ENCODE data around the gene ZNF143. TPM values are rescaled to one million over a fixed set of nuclear protein-coding genes. Genes with fewer than 3 reads are reported as not detected.
"Not testable (repeated sequence)": the region's sequence is repeated elsewhere in the genome, so short reads cannot be mapped to it uniquely, and the experiment has no call there.

ZNF143 gene
- total RNA-seq, 4 donors from 2014 or later = 33.3 to 42.6 (median 36.9) TPM

GRCh38 chr11:9506489-9507276, 45.9 kb downstream of the ZNF143 start:
- intact Hi-C loops (cut with DNase I; ENCODE audit: low total_unique reads) (loop anchor here (1.0 to 10.0 kb wide), 4 partner anchors 62 to 491 kb away; no protein-coding TSS in a partner anchor), in situ Hi-C loops (cut with MboI; ENCODE audit: low sequenced_read_pairs in 4 of 4) (loop anchor here (25.0 kb wide), 1 partner anchor 344 kb away; no protein-coding TSS in a partner anchor)
- Histone ChIP-seq H3K36me3 (peaks cover 0 to 22% of the 10 kb centered on the region in 2 donors), H3K4me3 (no peak overlapping the region), H3K4me1 (peaks cover 3 to 4% of the 10 kb centered on the region in 2 donors), H3K27ac (no peak overlapping the region), H3K9me3 (no peaks in the 10 kb centered on the region), H3K27me3 (no peaks in the 10 kb centered on the region)
- TF ChIP-seq, protein P1, sequence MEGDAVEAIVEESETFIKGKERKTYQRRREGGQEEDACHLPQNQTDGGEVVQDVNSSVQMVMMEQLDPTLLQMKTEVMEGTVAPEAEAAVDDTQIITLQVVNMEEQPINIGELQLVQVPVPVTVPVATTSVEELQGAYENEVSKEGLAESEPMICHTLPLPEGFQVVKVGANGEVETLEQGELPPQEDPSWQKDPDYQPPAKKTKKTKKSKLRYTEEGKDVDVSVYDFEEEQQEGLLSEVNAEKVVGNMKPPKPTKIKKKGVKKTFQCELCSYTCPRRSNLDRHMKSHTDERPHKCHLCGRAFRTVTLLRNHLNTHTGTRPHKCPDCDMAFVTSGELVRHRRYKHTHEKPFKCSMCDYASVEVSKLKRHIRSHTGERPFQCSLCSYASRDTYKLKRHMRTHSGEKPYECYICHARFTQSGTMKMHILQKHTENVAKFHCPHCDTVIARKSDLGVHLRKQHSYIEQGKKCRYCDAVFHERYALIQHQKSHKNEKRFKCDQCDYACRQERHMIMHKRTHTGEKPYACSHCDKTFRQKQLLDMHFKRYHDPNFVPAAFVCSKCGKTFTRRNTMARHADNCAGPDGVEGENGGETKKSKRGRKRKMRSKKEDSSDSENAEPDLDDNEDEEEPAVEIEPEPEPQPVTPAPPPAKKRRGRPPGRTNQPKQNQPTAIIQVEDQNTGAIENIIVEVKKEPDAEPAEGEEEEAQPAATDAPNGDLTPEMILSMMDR (IDR thresholded peaks at IDR 0.05 in 4 of 5, conservative IDR thresholded peaks at IDR 0.05 in 1 of 5) = peak; percentile 75 to 92 (median 79)
- no peak for TF ChIP-seq POLR2A (IDR thresholded peaks at IDR 0.05)
- ATAC-seq (peak; percentile 70 to 90), DNase-seq (peak; percentile 37 to 54)

DNA sequence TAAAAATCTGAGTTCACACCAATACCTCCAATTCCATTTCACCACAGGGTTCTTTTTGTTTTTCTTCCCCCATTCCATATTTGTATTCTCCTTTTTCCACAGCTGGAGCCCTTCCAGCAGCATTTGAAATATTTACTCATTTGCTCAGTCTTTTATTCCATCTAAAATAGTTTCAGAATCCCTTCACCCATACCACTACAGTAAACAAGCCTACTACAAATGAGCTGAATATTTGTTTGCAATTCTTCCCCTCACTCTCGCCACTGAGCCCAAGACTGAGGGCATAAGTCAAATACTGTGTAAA, 46.4 kb downstream of the ZNF143 start:
- no peaks in the 10 kb centered on the region for H3K27me3 ChIP-seq
- no peak overlapping the region for H3K27ac ChIP-seq
- H3K4me3 ChIP-seq = no peak overlapping the region
- H3K9me3 ChIP-seq = no peaks in the 10 kb centered on the region
- H3K36me3 ChIP-seq = peaks cover 0 to 26% of the 10 kb centered on the region in 2 donors
- ATAC-seq (no peak), DNase-seq (no peak)
- in situ Hi-C loops (cut with MboI; ENCODE audit: low sequenced_read_pairs in 4 of 4) = loop anchor here (25.0 kb wide), 1 partner anchor 345 kb away; no protein-coding TSS in a partner anchor
- TF ChIP-seq, protein P1 (IDR thresholded peaks at IDR 0.05 in 4 of 5, conservative IDR thresholded peaks at IDR 0.05 in 1 of 5) = no peak
- no peak for TF ChIP-seq POLR2A (IDR thresholded peaks at IDR 0.05)
- intact Hi-C loops (cut with DNase I; ENCODE audit: low total_unique reads) = loop anchor here (5.0 to 10.0 kb wide), 3 partner anchors 62 to 340 kb away; no protein-coding TSS in a partner anchor
- peaks cover 3 to 4% of the 10 kb centered on the region in 2 donors for H3K4me1 ChIP-seq

GRCh38 chr11:9509041-9509440, 48.2 kb downstream of the ZNF143 start:
- no peak for TF ChIP-seq POLR2A (IDR thresholded peaks at IDR 0.05)
- TF ChIP-seq, protein P1 (IDR thresholded peaks at IDR 0.05 in 4 of 5, conservative IDR thresholded peaks at IDR 0.05 in 1 of 5) = no peak
- H3K27ac ChIP-seq = no peak overlapping the region
- peaks cover 0 to 36% of the 10 kb centered on the region in 2 donors for H3K36me3 ChIP-seq
- H3K27me3 ChIP-seq = no peaks in the 10 kb centered on the region
- H3K4me3 ChIP-seq = no peak overlapping the region
- intact Hi-C loops (cut with DNase I; ENCODE audit: low total_unique reads) = loop anchor here (5.0 to 10.0 kb wide), 3 partner anchors 64 to 342 kb away; no protein-coding TSS in a partner anchor
- ATAC-seq (no peak), DNase-seq (no peak)
- in situ Hi-C loops (cut with MboI; ENCODE audit: low sequenced_read_pairs in 4 of 4) = loop anchor here (25.0 kb wide), 1 partner anchor 347 kb away; no protein-coding TSS in a partner anchor
- no peaks in the 10 kb centered on the region for H3K9me3 ChIP-seq
- H3K4me1 ChIP-seq = peaks cover 3 to 4% of the 10 kb centered on the region in 2 donors

DNA sequence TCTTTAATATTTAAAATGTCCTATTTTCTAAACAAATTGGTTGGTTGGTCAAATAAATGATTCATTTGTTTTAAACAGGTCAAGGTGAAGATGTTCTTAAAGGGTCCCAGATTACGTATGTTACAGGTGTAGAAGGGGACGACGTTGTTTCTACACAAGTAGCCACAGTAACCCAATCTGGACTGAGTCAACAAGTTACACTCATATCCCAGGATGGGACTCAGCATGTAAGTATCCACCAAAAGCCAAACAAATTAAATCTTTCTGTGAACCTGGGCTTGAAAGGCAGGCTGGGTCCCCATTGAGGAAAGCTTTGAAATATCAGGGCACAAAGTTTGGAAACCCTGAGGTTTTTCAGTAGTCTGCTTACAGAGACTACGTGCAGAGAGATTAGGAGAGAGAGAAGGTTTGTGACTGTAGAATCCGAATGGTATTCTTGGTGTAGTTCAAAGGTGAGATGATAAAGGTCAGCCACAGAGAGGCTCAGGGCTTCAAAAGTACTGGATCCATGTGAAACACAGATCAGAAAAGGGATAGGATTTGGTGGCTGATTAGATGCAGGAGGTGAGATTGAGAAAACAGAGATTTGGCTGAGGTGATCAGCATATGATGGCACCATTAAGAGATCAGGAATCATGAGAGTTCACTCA, 51.7 kb downstream of the ZNF143 start:
- ATAC-seq (no peak), DNase-seq (no peak)
- no peaks in the 10 kb centered on the region for H3K27me3 ChIP-seq
- TF ChIP-seq, protein P1 (IDR thresholded peaks at IDR 0.05 in 4 of 5, conservative IDR thresholded peaks at IDR 0.05 in 1 of 5) = no peak
- no peak for TF ChIP-seq POLR2A (IDR thresholded peaks at IDR 0.05)
- peaks cover 0 to 4% of the 10 kb centered on the region in 2 donors for H3K4me1 ChIP-seq
- in situ Hi-C loops (cut with MboI; ENCODE audit: low sequenced_read_pairs in 4 of 4) (loop anchor here (25.0 kb wide), 1 partner anchor 350 kb away; no protein-coding TSS in a partner anchor), intact Hi-C loops (cut with DNase I; ENCODE audit: low total_unique reads) (no loop called here)
- no peak overlapping the region for H3K4me3 ChIP-seq
- H3K36me3 ChIP-seq = peaks cover 0 to 70% of the 10 kb centered on the region in 2 donors
- H3K27ac ChIP-seq = no peak overlapping the region
- no peaks in the 10 kb centered on the region for H3K9me3 ChIP-seq

DNA sequence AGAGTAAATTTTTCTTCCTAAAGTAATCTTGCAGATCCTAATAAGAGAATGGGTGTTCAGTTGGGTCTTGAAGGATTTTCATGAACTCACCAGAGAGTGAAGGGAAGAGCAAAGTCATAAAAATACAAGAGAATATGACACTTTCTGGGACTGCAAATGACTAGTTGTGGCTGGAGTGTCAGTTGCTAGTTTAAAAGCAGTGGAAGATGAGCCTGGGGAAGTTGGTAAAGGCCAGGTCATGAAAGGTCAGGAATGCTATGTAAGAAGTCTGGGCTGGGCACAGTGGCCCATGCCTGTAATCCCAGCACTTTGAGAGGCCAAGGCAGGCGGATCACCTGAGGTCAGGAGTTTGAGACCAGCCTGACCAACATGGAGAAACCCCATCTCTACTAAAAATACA, 53.8 kb downstream of the ZNF143 start:
- H3K4me1 ChIP-seq; H3K27me3 ChIP-seq; intact Hi-C loops (cut with DNase I; ENCODE audit: low total_unique reads); ATAC-seq; H3K4me3 ChIP-seq; DNase-seq; H3K9me3 ChIP-seq: not testable (repeated sequence)
- in situ Hi-C loops (cut with MboI; ENCODE audit: low sequenced_read_pairs in 4 of 4) = loop anchor here (25.0 kb wide), 1 partner anchor 352 kb away; no protein-coding TSS in a partner anchor
- peaks cover 0 to 66% of the 10 kb centered on the region in 2 donors for H3K36me3 ChIP-seq
- peak overlapping the region in 1 of 4 donors; percentile 43 for H3K27ac ChIP-seq

All from gastrocnemius medialis (tissue), 4 donors.